HCT116 (cell line): Measurements from ENCODE around the gene ADAMTSL2. TPM values are rescaled to one million over a fixed set of nuclear protein-coding genes. Genes with fewer than 3 reads are reported as not detected.

ENCODE experiments used
- ATAC-seq: fragments of 200-7000 bp; cut with Tn5 transposase; 2 replicates; pipeline ENCODE4 v1.9.1; 2020; ENCODE audit warnings: mild to moderate bottlenecking, moderate library complexity
- BruUV-seq: library from RNA; stranded (reverse); fragments of 400-500 nt; replicated peaks from 2 replicates; lab custom pipeline; 2021; lab: Mats Ljungman, UMichigan
- CTCF ChIA-PET: fragments of 300-600 bp; sonication (Branson Sonifier 250); formaldehyde crosslinking; loops from one replicate; lab custom pipeline; 2021; ENCODE audit warnings: antibody characterized with exemption; lab: Charles Lee
- POLR2A ChIA-PET: fragments of 300-600, 350-600 bp; sonication (Branson Sonifier 250); formaldehyde crosslinking; loops from one replicate; lab custom pipeline; 2021; ENCODE audit warnings: antibody characterized with exemption; lab: Charles Lee
- RAD21 ChIA-PET, 2 experiments: fragments of 300-600 bp; sonication (Branson Sonifier 250); formaldehyde crosslinking; loops; one replicate each; lab custom pipeline; 2023; ENCODE audit warnings: low total read pairs in 2 of 2; ENCODE audit not compliant: uncharacterized antibody in 2 of 2, unreplicated experiment in 2 of 2, low non-redundant PET in 1 of 2; lab: Charles Lee
- DNase-seq: peaks from one replicate; pipeline ENCODE4 v3.0.0-alpha.2; 2010; ENCODE audit warnings: low read depth, low spot score
- H2AFZ ChIP-seq: fragments of 200-600 bp; shearing (Covaris generic), sonication (generic); 2 replicates; pipeline ENCODE4 v1.6.1; 2017; ENCODE audit warnings: low read depth, mixed run types, mixed read lengths, antibody characterized with exemption, low read length; ENCODE audit not compliant: poor library complexity, severe bottlenecking
- H3K27ac ChIP-seq: 2 replicates; pipeline ENCODE4 v1.5.1; 2012; ENCODE audit warnings: low read depth, low read length
- H3K27me3 ChIP-seq: fragments of 200-600 bp; sonication (generic); 2 replicates; pipeline ENCODE4 v1.6.1; 2016; ENCODE audit warnings: mixed run types, low read length, mixed read lengths; ENCODE audit not compliant: insufficient read depth
- H3K36me3 ChIP-seq, 2 experiments: fragments of 200-500 bp in 1 of 2; fragments of 200-600 bp in 1 of 2; sonication (Bioruptor generic) in 1 of 2; sonication (generic) in 1 of 2; 2 replicates each; pipeline versions ENCODE4 v1.5.1 to v1.6.1; 2014 to 2016; ENCODE audit warnings: low read length in 2 of 2, inconsistent platforms in 1 of 2, mixed read lengths in 1 of 2, mixed run types in 1 of 2; ENCODE audit not compliant: insufficient read depth in 2 of 2, control insufficient read depth in 1 of 2
- H3K4me1 ChIP-seq, 2 experiments: fragments of 200-600 bp in 1 of 2; sonication (generic) in 1 of 2; 2 replicates each; pipeline versions ENCODE4 v1.5.1 to v1.6.1; 2012 to 2017; ENCODE audit warnings: low read length in 2 of 2, inconsistent platforms in 1 of 2, mild to moderate bottlenecking in 1 of 2, mixed read lengths in 1 of 2, mixed run types in 1 of 2, moderate library complexity in 1 of 2; ENCODE audit not compliant: insufficient read depth in 2 of 2, control insufficient read depth in 1 of 2
- H3K4me2 ChIP-seq: fragments of 200-600 bp; sonication (generic); 2 replicates; pipeline ENCODE4 v1.6.1; 2017; ENCODE audit warnings: mixed run types, low read length, mixed read lengths
- H3K4me3 ChIP-seq, 2 experiments: fragments of 200-600 bp in 1 of 2; sonication (generic) in 1 of 2; replicated peaks in 1 of 2; 2 replicates each; pipeline ENCODE4 v1.5.1; 2011 to 2016; ENCODE audit warnings: low read length in 2 of 2, control low read depth in 1 of 2, low read depth in 1 of 2, mild to moderate bottlenecking in 1 of 2, mixed read lengths in 1 of 2, mixed run types in 1 of 2
- H3K79me2 ChIP-seq: fragments of 200-600 bp; sonication (generic); 2 replicates; pipeline ENCODE4 v1.6.1; 2017; ENCODE audit warnings: mild to moderate bottlenecking, mixed run types, low read length, moderate library complexity, mixed read lengths; ENCODE audit not compliant: insufficient read depth
- H3K9ac ChIP-seq: fragments of 200-600 bp; sonication (generic); 2 replicates; pipeline ENCODE4 v1.6.1; 2016; ENCODE audit warnings: low read length, mixed read lengths
- H3K9me2 ChIP-seq: fragments of 200-600 bp; sonication (generic), shearing (Covaris generic); 2 replicates; pipeline ENCODE4 v1.6.1; 2017; ENCODE audit warnings: mixed run types, mild to moderate bottlenecking, moderate library complexity; ENCODE audit not compliant: insufficient read depth
- H3K9me3 ChIP-seq, 2 experiments: fragments of 200-500 bp in 1 of 2; fragments of 200-600 bp in 1 of 2; sonication (Bioruptor generic) in 1 of 2; sonication (generic) in 1 of 2; 2 replicates each; pipeline ENCODE4 v1.6.1; 2014 to 2017; ENCODE audit warnings: low read length in 2 of 2, mixed read lengths in 2 of 2, inconsistent platforms in 1 of 2, low read depth in 1 of 2, mild to moderate bottlenecking in 1 of 2, mixed run types in 1 of 2, moderate library complexity in 1 of 2; ENCODE audit not compliant: control insufficient read depth in 1 of 2, insufficient read depth in 1 of 2
- H4K20me1 ChIP-seq: fragments of 200-600 bp; sonication (generic), shearing (Covaris generic); 2 replicates; pipeline ENCODE4 v1.6.1; 2017; ENCODE audit warnings: mixed run types, mild to moderate bottlenecking, moderate library complexity; ENCODE audit not compliant: insufficient read depth
- CBX3 ChIP-seq: IDR thresholded peaks from 2 replicates; pipeline ENCODE4 v1.6.1; 2012; ENCODE audit warnings: low read depth
- EGR1 ChIP-seq: IDR thresholded peaks from 2 replicates; pipeline ENCODE4 v1.6.1; 2012; ENCODE audit warnings: low read depth
- ELF1 ChIP-seq: IDR thresholded peaks from 2 replicates; pipeline ENCODE4 v1.6.1; 2012; ENCODE audit warnings: low read depth, borderline replicate concordance
- EZH2phosphoT487 ChIP-seq: fragments of 200-600 bp; IDR thresholded peaks from 2 replicates; pipeline ENCODE4 v1.6.1; 2018; ENCODE audit warnings: antibody characterized with exemption, borderline replicate concordance
- MAX ChIP-seq: IDR thresholded peaks from 2 replicates; pipeline ENCODE4 v1.6.1; 2012
- POLR2A ChIP-seq: IDR thresholded peaks from 2 replicates; pipeline ENCODE4 v1.7.0; 2011; ENCODE audit warnings: borderline replicate concordance; ENCODE audit not compliant: insufficient read depth, insufficient read length; ENCODE audit errors: extremely low read depth
- RAD21 ChIP-seq: IDR thresholded peaks from 2 replicates; pipeline ENCODE4 v1.6.1; 2012; ENCODE audit warnings: low read depth, mild to moderate bottlenecking
- SIN3A ChIP-seq: IDR thresholded peaks from 2 replicates; pipeline ENCODE4 v1.6.1; 2012; ENCODE audit warnings: low read depth
- YY1 ChIP-seq: IDR thresholded peaks from 2 replicates; pipeline ENCODE4 v1.6.1; 2011; ENCODE audit warnings: low read length, low read depth, moderate library complexity, mild to moderate bottlenecking; ENCODE audit not compliant: insufficient replicate concordance; ENCODE audit errors: extremely low read depth
- ZFX ChIP-seq: fragments of 450-650 bp; IDR thresholded peaks from 2 replicates; pipeline ENCODE4 v1.6.1; 2017
- ZNF274 ChIP-seq: fragments of 200-500 bp; sonication (Bioruptor generic); IDR thresholded peaks from 2 replicates; pipeline ENCODE4 v1.6.1; 2014; ENCODE audit warnings: mild to moderate bottlenecking, low read depth, low read length, inconsistent platforms
- intact Hi-C: fragments of 100-400 bp; cut with micrococcal nuclease; formaldehyde crosslinking; loops from 2 replicates; pipeline ENCODE4 v1.10.0; 2022
- total RNA-seq: library from RNA; stranded (reverse); gene quantifications from one replicate; pipeline ENCODE4 v1.2.1, GENCODE V29; 2021; ENCODE audit not compliant: unreplicated experiment
- TF ChIP-seq, protein P1 (sequence below): IDR thresholded peaks from 2 replicates; pipeline ENCODE4 v1.6.1; 2011; ENCODE audit warnings: mild to moderate bottlenecking, low read length, moderate library complexity; ENCODE audit not compliant: insufficient replicate concordance; ENCODE audit errors: extremely low read depth
- TF ChIP-seq, protein P2 (sequence below): IDR thresholded peaks from 2 replicates; pipeline ENCODE4 v1.6.1; 2012

Gene ADAMTSL2
- total RNA-seq, 1 experiment from 2014 or later: not detected

DNA sequence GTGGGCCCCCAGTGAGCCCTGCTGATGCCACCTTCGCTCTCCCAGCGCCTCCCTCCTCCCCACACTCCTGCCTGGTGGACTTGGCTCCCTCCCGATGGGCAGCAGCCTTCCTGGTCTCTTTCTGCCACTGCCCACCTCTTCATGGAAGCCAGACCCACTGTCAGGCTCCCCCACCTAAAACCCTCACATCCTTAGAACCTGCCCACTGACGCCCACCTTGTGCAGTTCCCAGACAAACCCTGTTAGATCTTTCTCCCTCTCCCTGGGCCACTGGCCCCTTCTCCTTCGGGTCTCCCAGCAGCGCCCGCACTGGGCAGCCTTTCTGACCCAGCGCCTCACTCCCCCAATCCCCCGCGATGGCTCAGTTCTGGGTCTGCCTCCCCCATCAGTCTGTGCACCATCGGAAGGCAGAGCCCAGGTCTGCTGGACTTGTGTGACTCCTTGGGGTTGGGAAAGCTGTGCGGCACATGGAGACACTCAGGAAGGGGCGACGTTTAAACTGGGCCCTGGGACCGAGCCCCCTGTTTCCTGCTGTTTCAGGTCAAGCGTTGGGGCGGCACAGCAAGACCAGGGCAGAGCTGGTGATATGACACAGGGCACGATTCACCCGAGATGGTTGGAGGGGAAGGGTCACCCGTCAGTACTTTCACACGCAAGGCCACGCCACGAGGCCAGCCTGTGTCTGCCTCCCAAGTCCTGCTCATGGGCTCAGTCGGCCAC lies 27.1 kb upstream of the ADAMTSL2 start:
- DNase-seq (no peak), ATAC-seq (no peak)
- Histone ChIP-seq H3K79me2 (no peaks in the 10 kb centered on the region), H4K20me1 (no peaks in the 10 kb centered on the region), H3K4me1 (peaks cover 6 to 10% of the 10 kb centered on the region in 2 experiments; a peak in 3 of 4 replicates), H2AFZ (no peak overlapping the region), H3K9ac (no peak overlapping the region), H3K27ac (no peak overlapping the region), H3K36me3 (no peaks in the 10 kb centered on the region), H3K27me3 (no peaks in the 10 kb centered on the region), H3K4me2 (no peak overlapping the region), H3K9me3 (peaks cover under 1 to 4% of the 10 kb centered on the region in 2 experiments; a peak in 2 of 4 replicates), H3K4me3 (no peak overlapping the region), H3K9me2 (no peaks in the 10 kb centered on the region)
- POLR2A ChIA-PET: no interaction called here
- CTCF ChIA-PET: no interaction called here
- TF ChIP-seq SIN3A: no peak
- no peak for TF ChIP-seq ELF1
- no peak for TF ChIP-seq RAD21
- no peak for TF ChIP-seq EGR1
- TF ChIP-seq, protein P1, sequence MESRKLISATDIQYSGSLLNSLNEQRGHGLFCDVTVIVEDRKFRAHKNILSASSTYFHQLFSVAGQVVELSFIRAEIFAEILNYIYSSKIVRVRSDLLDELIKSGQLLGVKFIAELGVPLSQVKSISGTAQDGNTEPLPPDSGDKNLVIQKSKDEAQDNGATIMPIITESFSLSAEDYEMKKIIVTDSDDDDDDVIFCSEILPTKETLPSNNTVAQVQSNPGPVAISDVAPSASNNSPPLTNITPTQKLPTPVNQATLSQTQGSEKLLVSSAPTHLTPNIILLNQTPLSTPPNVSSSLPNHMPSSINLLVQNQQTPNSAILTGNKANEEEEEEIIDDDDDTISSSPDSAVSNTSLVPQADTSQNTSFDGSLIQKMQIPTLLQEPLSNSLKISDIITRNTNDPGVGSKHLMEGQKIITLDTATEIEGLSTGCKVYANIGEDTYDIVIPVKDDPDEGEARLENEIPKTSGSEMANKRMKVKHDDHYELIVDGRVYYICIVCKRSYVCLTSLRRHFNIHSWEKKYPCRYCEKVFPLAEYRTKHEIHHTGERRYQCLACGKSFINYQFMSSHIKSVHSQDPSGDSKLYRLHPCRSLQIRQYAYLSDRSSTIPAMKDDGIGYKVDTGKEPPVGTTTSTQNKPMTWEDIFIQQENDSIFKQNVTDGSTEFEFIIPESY: no peak
- TF ChIP-seq CBX3: no peak
- no peak for TF ChIP-seq POLR2A
- no peak for TF ChIP-seq MAX
- TF ChIP-seq EZH2phosphoT487: no peak
- no peak for TF ChIP-seq YY1
- TF ChIP-seq, protein P2, sequence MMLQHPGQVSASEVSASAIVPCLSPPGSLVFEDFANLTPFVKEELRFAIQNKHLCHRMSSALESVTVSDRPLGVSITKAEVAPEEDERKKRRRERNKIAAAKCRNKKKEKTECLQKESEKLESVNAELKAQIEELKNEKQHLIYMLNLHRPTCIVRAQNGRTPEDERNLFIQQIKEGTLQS: no peak
- no peak for TF ChIP-seq ZNF274
- TF ChIP-seq ZFX: no peak
- RAD21 ChIA-PET: no interaction called here
- no TSS peak for BruUV-seq
- intact Hi-C loops: no loop called here
